Measurements from ENCODE around the gene ADAMTS19.

The ADAMTS19 gene

GRCh38 chr5:129716235-129716634, 256.1 kb downstream of the ADAMTS19 start:
- H3K4me3 ChIP-seq: no peak overlapping the region
- no peaks in the 10 kb centered on the region for H3K27me3 ChIP-seq
- no peak overlapping the region for H3K9ac ChIP-seq
- no peak overlapping the region for H3K4me2 ChIP-seq
- no peaks in the 10 kb centered on the region for H3K36me3 ChIP-seq
- no peaks in the 10 kb centered on the region for H3K4me1 ChIP-seq
- TF ChIP-seq Cebpa-rat (IDR thresholded peaks at IDR 0.05): no peak
- no peaks in the 10 kb centered on the region for H4K20me1 ChIP-seq
- H3K27ac ChIP-seq: no peak overlapping the region
- H3K9me3 ChIP-seq: no peaks in the 10 kb centered on the region

DNA sequence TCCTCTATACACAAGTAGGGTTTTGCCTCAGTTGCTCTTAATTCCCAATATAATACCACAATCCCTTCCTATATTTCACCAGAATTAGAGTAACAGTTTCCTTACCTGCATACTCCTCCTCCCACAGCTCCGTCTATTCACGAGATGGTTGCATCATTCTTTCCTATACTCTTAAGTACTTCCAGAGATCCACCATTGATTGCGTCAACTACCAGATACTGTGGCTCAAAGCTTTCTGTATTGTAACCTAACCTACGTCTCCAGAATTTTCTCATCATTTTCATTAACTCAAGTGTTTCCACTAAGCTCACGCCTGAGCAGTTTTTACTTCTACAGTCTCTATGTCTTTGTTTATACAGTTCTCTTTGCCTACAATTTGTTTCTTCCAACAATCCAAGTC, 256.6 kb downstream of the ADAMTS19 start:
- no peak for TF ChIP-seq Cebpa-rat (IDR thresholded peaks at IDR 0.05)
- H3K36me3 ChIP-seq: no peaks in the 10 kb centered on the region
- no peaks in the 10 kb centered on the region for H3K27me3 ChIP-seq
- no peak overlapping the region for H3K27ac ChIP-seq
- no peak overlapping the region for H3K9ac ChIP-seq
- no peak overlapping the region for H3K4me2 ChIP-seq
- H4K20me1 ChIP-seq: no peaks in the 10 kb centered on the region
- H3K4me1 ChIP-seq: no peaks in the 10 kb centered on the region
- no peak overlapping the region for H3K4me3 ChIP-seq
- no peaks in the 10 kb centered on the region for H3K9me3 ChIP-seq

GRCh38 chr5:129717751-129718310, 257.7 kb downstream of the ADAMTS19 start:
- Histone ChIP-seq H3K9ac (no peak overlapping the region), H3K4me2 (no peak overlapping the region), H3K9me3 (no peaks in the 10 kb centered on the region), H3K36me3 (no peaks in the 10 kb centered on the region), H4K20me1 (no peaks in the 10 kb centered on the region), H3K4me1 (no peaks in the 10 kb centered on the region), H3K4me3 (no peak overlapping the region), H3K27ac (no peak overlapping the region), H3K27me3 (no peaks in the 10 kb centered on the region)
- TF ChIP-seq Cebpa-rat (IDR thresholded peaks at IDR 0.05): no peak

DNA sequence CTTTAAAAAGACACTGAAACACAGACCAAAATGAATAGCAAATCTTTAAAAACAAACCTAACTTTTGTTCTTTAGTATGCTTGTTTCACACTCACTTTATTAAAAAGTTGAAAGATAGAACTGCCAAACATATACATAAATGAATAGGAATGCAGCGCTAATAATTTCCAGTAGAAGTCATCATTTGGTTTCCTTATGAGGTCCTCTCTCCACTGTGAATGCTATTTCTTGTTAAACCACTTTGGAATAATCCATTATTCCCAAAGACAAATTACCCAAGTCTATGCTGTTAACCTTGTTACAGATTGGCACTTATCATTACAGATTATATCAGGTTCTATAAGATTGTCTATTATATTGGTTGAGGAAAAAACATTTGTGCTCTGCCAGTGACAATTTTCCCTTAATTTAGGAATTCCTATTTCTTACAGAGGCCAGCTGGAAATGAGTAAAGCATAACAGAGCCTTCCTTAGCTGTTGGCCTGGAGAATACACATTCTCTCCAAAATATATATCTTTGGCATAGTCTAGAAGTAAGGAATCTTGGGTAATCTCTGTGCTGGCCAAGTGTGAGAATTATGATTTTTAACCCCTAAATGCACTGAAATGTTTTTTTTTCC, 258.5 kb downstream of the ADAMTS19 start:
- no peaks in the 10 kb centered on the region for H3K9me3 ChIP-seq
- H3K4me3 ChIP-seq: no peak overlapping the region
- no peak overlapping the region for H3K9ac ChIP-seq
- H3K36me3 ChIP-seq: no peaks in the 10 kb centered on the region
- no peak for TF ChIP-seq Cebpa-rat (IDR thresholded peaks at IDR 0.05)
- H3K4me1 ChIP-seq: no peaks in the 10 kb centered on the region
- no peaks in the 10 kb centered on the region for H4K20me1 ChIP-seq
- no peak overlapping the region for H3K27ac ChIP-seq
- no peak overlapping the region for H3K4me2 ChIP-seq
- H3K27me3 ChIP-seq: no peaks in the 10 kb centered on the region

DNA sequence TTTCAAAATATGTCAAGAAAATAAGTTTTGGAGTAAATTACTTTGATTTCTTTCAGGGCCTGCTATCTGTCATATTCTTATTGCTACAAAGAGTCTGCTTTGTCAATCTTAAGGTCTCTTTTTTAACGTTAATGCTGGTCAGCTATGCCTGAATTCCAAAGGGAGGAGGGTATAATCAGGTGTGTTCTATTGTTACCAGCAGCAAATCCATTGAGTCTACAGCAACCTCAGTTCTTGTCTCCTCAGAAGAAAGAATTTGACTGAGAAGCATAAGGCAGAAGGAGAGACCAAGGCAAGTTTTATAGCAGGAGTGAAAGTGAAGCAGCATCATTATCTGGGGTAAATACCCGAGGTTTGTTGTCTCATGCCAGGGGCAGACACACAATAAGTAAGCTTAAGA, 264.1 kb downstream of the ADAMTS19 start:
- H3K4me2 ChIP-seq: no peak overlapping the region
- no peak overlapping the region for H3K4me3 ChIP-seq
- H4K20me1 ChIP-seq: no peaks in the 10 kb centered on the region
- H3K36me3 ChIP-seq: no peaks in the 10 kb centered on the region
- no peak for TF ChIP-seq Cebpa-rat (IDR thresholded peaks at IDR 0.05)
- no peaks in the 10 kb centered on the region for H3K9me3 ChIP-seq
- no peak overlapping the region for H3K27ac ChIP-seq
- H3K9ac ChIP-seq: no peak overlapping the region
- no peaks in the 10 kb centered on the region for H3K4me1 ChIP-seq
- H3K27me3 ChIP-seq: no peaks in the 10 kb centered on the region

GRCh38 chr5:129724647-129725046, 264.5 kb downstream of the ADAMTS19 start:
- H3K4me3 ChIP-seq: no peak overlapping the region
- H3K4me1 ChIP-seq: no peaks in the 10 kb centered on the region
- no peaks in the 10 kb centered on the region for H4K20me1 ChIP-seq
- no peaks in the 10 kb centered on the region for H3K27me3 ChIP-seq
- H3K9ac ChIP-seq: no peak overlapping the region
- H3K36me3 ChIP-seq: no peaks in the 10 kb centered on the region
- no peaks in the 10 kb centered on the region for H3K9me3 ChIP-seq
- H3K27ac ChIP-seq: no peak overlapping the region
- no peak overlapping the region for H3K4me2 ChIP-seq
- no peak for TF ChIP-seq Cebpa-rat (IDR thresholded peaks at IDR 0.05)

DNA sequence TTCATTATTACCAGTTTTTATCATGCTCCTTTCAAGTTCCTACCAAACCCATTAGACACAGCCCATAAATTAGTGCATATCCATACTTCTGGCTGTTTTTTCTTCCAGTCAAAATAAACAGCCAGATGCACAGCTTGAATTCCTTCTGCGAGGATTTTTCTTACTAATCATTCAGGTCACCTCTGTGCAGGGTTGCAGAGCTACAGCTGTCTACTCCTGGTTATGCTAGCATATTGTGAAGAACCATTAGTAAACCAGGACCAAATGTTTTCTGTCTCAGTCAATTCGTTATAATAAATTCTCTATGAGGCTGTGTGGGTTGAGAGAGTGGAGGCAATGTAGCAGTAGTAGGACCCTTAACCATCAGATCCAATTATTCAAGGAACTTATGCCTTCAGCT, 279.7 kb downstream of the ADAMTS19 start:
- Histone ChIP-seq H3K36me3 (no peaks in the 10 kb centered on the region), H3K9me3 (no peaks in the 10 kb centered on the region), H3K9ac (no peak overlapping the region), H3K4me3 (no peak overlapping the region), H3K27me3 (no peaks in the 10 kb centered on the region), H3K27ac (no peak overlapping the region), H3K4me1 (no peaks in the 10 kb centered on the region), H3K4me2 (no peak overlapping the region), H4K20me1 (no peaks in the 10 kb centered on the region)
- TF ChIP-seq Cebpa-rat (IDR thresholded peaks at IDR 0.05): no peak

DNA sequence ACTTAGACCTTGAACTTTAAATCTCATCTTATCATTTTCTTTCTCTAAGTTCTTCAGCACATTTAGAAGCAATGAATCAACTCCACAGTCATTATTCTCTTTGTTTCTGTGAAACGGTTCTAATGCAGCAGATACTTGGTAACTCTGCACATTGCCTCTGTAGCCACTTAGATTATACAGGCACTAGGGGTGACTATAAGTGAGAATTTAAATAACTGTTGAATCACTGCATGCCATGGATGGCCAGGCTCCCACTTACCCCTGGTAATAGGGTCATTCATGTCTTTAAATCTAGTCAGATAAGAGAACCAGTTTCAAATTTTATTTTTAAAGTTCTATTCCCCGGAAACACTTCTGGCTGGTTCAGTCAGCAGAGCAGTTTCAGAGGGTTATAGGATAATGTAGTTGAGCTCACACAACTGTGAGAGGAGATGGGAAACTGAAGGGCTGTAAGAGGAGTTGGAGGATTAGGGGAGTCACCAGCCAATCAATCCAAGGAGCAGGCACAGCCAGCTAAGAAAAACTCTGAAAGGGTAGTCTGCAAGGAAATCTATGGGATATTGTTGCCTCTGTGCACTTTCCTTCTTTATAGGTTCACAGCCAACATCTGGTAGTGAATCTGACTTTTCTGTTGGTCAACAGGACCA, 283.6 kb downstream of the ADAMTS19 start:
- H3K27ac ChIP-seq: no peak overlapping the region

DNA sequence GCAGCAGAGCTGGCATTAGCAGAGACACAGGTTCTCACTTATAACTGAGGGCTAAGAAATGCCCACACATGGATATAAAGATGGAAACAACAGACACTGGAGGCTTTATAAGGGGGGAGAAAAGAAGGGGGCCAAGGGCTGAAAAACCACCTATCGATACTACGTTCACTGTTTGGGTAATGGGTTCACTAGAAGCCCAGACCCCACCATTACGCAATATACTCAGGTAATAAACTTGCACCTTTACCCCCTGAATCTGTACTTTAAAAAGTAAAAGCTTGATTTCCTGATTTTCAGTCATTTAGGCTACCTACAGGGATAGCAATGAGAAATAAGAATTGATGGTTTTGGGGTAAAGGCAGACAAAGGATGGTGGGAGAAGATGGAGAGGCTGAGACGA, 285.9 kb downstream of the ADAMTS19 start:
- no peak overlapping the region for H3K4me2 ChIP-seq
- H3K27me3 ChIP-seq: no peaks in the 10 kb centered on the region
- H3K36me3 ChIP-seq: no peaks in the 10 kb centered on the region
- no peak overlapping the region for H3K9ac ChIP-seq
- no peaks in the 10 kb centered on the region for H3K9me3 ChIP-seq
- no peaks in the 10 kb centered on the region for H3K4me1 ChIP-seq
- H4K20me1 ChIP-seq: no peaks in the 10 kb centered on the region
- no peak overlapping the region for H3K4me3 ChIP-seq
- TF ChIP-seq Cebpa-rat (IDR thresholded peaks at IDR 0.05): peak; percentile 39; the same call in 1 of the 2 replicates
- no peak overlapping the region for H3K27ac ChIP-seq

More for the DNA sequence above, 283.6 kb downstream of the ADAMTS19 start:
- H3K27me3 ChIP-seq: no peaks in the 10 kb centered on the region
- no peaks in the 10 kb centered on the region for H4K20me1 ChIP-seq
- no peak for TF ChIP-seq Cebpa-rat (IDR thresholded peaks at IDR 0.05)
- no peak overlapping the region for H3K4me2 ChIP-seq
- no peak overlapping the region for H3K4me3 ChIP-seq
- H3K9me3 ChIP-seq: no peaks in the 10 kb centered on the region
- no peak overlapping the region for H3K9ac ChIP-seq
- no peaks in the 10 kb centered on the region for H3K36me3 ChIP-seq
- H3K4me1 ChIP-seq: no peaks in the 10 kb centered on the region

- no peak for TF ChIP-seq Cebpa-rat (IDR thresholded peaks at IDR 0.05)
- H3K27ac ChIP-seq: no peak overlapping the region
- no peaks in the 10 kb centered on the region for H3K27me3 ChIP-seq
- no peaks in the 10 kb centered on the region for H4K20me1 ChIP-seq
- no peak overlapping the region for H3K4me2 ChIP-seq
- no peak overlapping the region for H3K9ac ChIP-seq
- H3K36me3 ChIP-seq: no peaks in the 10 kb centered on the region
- no peak overlapping the region for H3K4me3 ChIP-seq
- no peaks in the 10 kb centered on the region for H3K4me1 ChIP-seq
- no peaks in the 10 kb centered on the region for H3K9me3 ChIP-seq
Observed at GRCh38 chr5:129746876-129747275, 286.8 kb downstream of the ADAMTS19 start.
